ENCODE results near the gene INPP4B. TPM values are rescaled to one million over a fixed set of nuclear protein-coding genes. Genes with fewer than 3 reads are reported as not detected.

The INPP4B gene
- total RNA-seq, 1 experiment from 2014 or later, result 0.07 TPM

GRCh38 chr4:142607976-142608375 is 238.1 kb downstream of the INPP4B start:
- Histone ChIP-seq H3K79me2 (ENCODE audit: insufficient read depth, low read length) (no peaks in the 10 kb centered on the region), H4K20me1 (ENCODE audit: control insufficient read depth, insufficient read depth, insufficient read length) (no peaks in the 10 kb centered on the region), H3K27me3 (ENCODE audit: insufficient read depth, low read length) (no peaks in the 10 kb centered on the region), H4K5ac (ENCODE audit: insufficient read length, low read depth, low read length) (no peak overlapping the region), H3K23me2 (ENCODE audit: insufficient read length, low read depth, low read length, poor library complexity, severe bottlenecking) (no peaks in the 10 kb centered on the region), H3K9me3 (ENCODE audit: control insufficient read depth, low read depth, low read length) (no peaks in the 10 kb centered on the region), H3K4me1 (ENCODE audit: insufficient read depth, low read length) (no peaks in the 10 kb centered on the region), H3K56ac (ENCODE audit: insufficient read length, low read depth, low read length) (no peak overlapping the region), H4K91ac (ENCODE audit: insufficient read length, low read depth, low read length) (no peak overlapping the region), H3K4me2 (ENCODE audit: insufficient read depth, insufficient read length, low read length) (no peak overlapping the region), H3T11ph (ENCODE audit: low read length) (no peak overlapping the region), H3K4ac (ENCODE audit: low read depth, low read length) (no peak overlapping the region), H3K9ac (ENCODE audit: extremely low read depth, insufficient read length, low read length) (no peak overlapping the region), H4K8ac (replicated peaks; ENCODE audit: insufficient read length, low read depth, low read length) (no peak overlapping the region), H2BK20ac (ENCODE audit: low read depth, low read length, poor library complexity, severe bottlenecking) (no peak overlapping the region), H2AFZ (ENCODE audit: low read length) (no peak overlapping the region), H3K14ac (ENCODE audit: insufficient read depth, low read length) (no peak overlapping the region), H2AK5ac (ENCODE audit: insufficient read length, low read length) (no peak overlapping the region), H3K18ac (ENCODE audit: insufficient read length, low read depth, low read length) (no peak overlapping the region), H2BK12ac (ENCODE audit: insufficient read length, low read depth, low read length) (no peak overlapping the region), H2BK5ac (ENCODE audit: insufficient read length, low read length) (no peak overlapping the region), H2BK15ac (ENCODE audit: low read depth, low read length) (no peak overlapping the region), H2BK120ac (ENCODE audit: low read depth, low read length, poor library complexity, severe bottlenecking) (no peak overlapping the region), H3K23ac (ENCODE audit: insufficient read length, low read depth, low read length) (no peak overlapping the region), H3K79me1 (ENCODE audit: insufficient read depth, low read depth, low read length, poor library complexity, severe bottlenecking) (no peaks in the 10 kb centered on the region), H3K27ac (ENCODE audit: insufficient read length, low read depth, low read length) (no peak overlapping the region)
- peaks cover 0 to 9% (median 0%) of the 10 kb centered on the region in 3 experiments; a peak in 1 of 7 replicates for H3K36me3 Mint-ChIP-seq (ENCODE audit: insufficient read depth in 1 of 3, low read depth in 3 of 3)
- H3K27ac Mint-ChIP-seq, result no peak overlapping the region
- DNase-seq, result no peak
- H3K9me3 Mint-ChIP-seq, result peaks cover 7 to 15% of the 10 kb centered on the region in 2 experiments
- peaks cover 0 to 4% of the 10 kb centered on the region in 2 experiments; a peak in 2 of 4 replicates for H3K4me1 Mint-ChIP-seq
- H3K4me3 Mint-ChIP-seq, result no peak overlapping the region
- no peak for TF ChIP-seq CTCF (conservative IDR thresholded peaks at IDR 0.05)
- no peaks in the 10 kb centered on the region for H3K27me3 Mint-ChIP-seq (ENCODE audit: low read depth)
- WGBS (ENCODE audit: extremely low coverage, insufficient read length, low lambda C conversion rate), result no CpG with 5 or more reads among the region's 1 CpG

Data from H9 (cell line).